Lower leg skin (tissue), 3 donors: ENCODE measurements around the gene SCP2.

Experiments used
- CTCF ChIP-seq, 3 donors: fragments of 450-650 bp; IDR thresholded peaks; one replicate each; pipeline ENCODE4 v1.5.1; 2016; ENCODE audit warnings: antibody characterized with exemption in 3 of 3, mild to moderate bottlenecking in 3 of 3, moderate library complexity in 2 of 3
- POLR2A ChIP-seq, 2 donors: fragments of 450-650 bp; IDR thresholded peaks; one replicate each; pipeline ENCODE4 v1.6.1; 2016 to 2017; ENCODE audit warnings: antibody characterized with exemption in 2 of 2, mild to moderate bottlenecking in 1 of 2, moderate library complexity in 1 of 2

- TF ChIP-seq CTCF (IDR thresholded peaks at IDR 0.05) (no peak), POLR2A (IDR thresholded peaks at IDR 0.05) (no peak)
These were observed 8.9 kb upstream of the SCP2 start for GRCh38 chr1:52918201-52918600.
